Measurements from ENCODE around the gene SCCPDH. TPM values are rescaled to one million over a fixed set of nuclear protein-coding genes. Genes with fewer than 3 reads are reported as not detected.
A peak's percentile ranks its signal among the peaks of the same experiment; 100 is the strongest.

SCCPDH gene
- total and polyA plus RNA-seq, 2 of the 13 experiments (the other 11 are each of a cell fraction or from before 2014, with no cell fraction given): 36.7 to 62.3 TPM

DNA sequence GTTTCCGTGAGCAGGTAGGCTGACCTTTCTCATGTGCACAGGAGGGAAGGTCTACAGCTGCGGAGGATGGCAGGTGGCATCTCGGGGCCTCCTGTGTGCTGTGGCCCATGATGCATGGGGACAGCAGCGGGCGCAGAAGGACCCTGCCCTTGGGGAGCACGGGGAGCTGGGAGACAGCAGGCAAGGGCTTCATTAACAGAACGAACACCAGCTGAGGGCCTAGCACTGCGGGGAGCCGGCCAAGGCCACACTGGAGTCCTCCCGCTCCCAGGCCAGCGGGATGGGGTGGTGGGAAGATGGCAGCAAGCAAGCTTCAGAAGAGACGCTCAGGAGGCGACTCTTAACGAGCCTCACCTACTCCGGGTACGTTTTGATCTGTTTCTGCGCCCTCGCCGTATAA, 66.6 kb downstream of the SCCPDH start:
- no peaks in the 10 kb centered on the region for H3K79me2 ChIP-seq (ENCODE audit: insufficient read depth, low read length)
- POLR2A ChIA-PET: no interaction called here
- 90% methylated on average over 18 of the region's 19 CpGs for WGBS (ENCODE audit: low lambda C conversion rate)
- peaks cover 29% of the 10 kb centered on the region for H3K4me1 ChIP-seq (ENCODE audit: insufficient read depth, low read length)
- TF ChIP-seq ZNF263 (CRISPR knock-in tag; IDR thresholded peaks at IDR 0.05): peak; percentile 84
- TF ChIP-seq SCMH1 (CRISPR knock-in tag; IDR thresholded peaks at IDR 0.05; ENCODE audit: borderline replicate concordance): no peak
- no peak overlapping the region for H3K4me3 ChIP-seq (replicated peaks in 1 of 3; ENCODE audit: insufficient read depth in 1 of 3, low read depth in 2 of 3, low read length in 3 of 3)
- intact Hi-C loops (cut with micrococcal nuclease; ENCODE audit: unreplicated experiment) (no loop called here), in situ Hi-C loops (cut with HindIII; ENCODE audit: extremely low pct_ligation_motif_present, low pct_unique_long_range_greater_than_20kb) (no loop called here)
- no peaks in the 10 kb centered on the region for H3K36me3 ChIP-seq (replicated peaks in 1 of 2; ENCODE audit: control insufficient read depth in 1 of 2, insufficient read depth in 2 of 2, low read length in 2 of 2)
- CTCF ChIA-PET (ENCODE audit: low intra/inter-chr PET ratio, low total read pairs): no interaction called here
- H3K9ac ChIP-seq (ENCODE audit: insufficient read depth, low read depth, low read length): no peak overlapping the region
- no TSS peak for BruUV-seq (replicated peaks)
- peaks cover 1% of the 10 kb centered on the region; the same call in 1 of the 2 replicates for H3K9me3 ChIP-seq (ENCODE audit: low read length)
- DNase-seq (ENCODE audit: low spot score) (no peak), FAIRE-seq (no peak), ATAC-seq (no peak)
- H3K4me2 ChIP-seq (ENCODE audit: low read depth, low read length): no peak overlapping the region
- H2AFZ ChIP-seq (ENCODE audit: low read length): no peak overlapping the region
- peaks cover 1 to 17% of the 10 kb centered on the region in 2 experiments; a peak in 3 of 5 replicates for H3K27me3 ChIP-seq (ENCODE audit: control insufficient read depth in 1 of 2, insufficient read depth in 2 of 2, low read length in 2 of 2)
- H4K20me1 ChIP-seq (ENCODE audit: insufficient read depth, low read length): no peaks in the 10 kb centered on the region
- H3K27ac ChIP-seq (ENCODE audit: extremely low read length, insufficient read depth, low read length): no peak overlapping the region

GRCh38 chr1:246791303-246791918, 67.2 kb downstream of the SCCPDH start:
- ChIA-PET CTCF (ENCODE audit: low intra/inter-chr PET ratio, low total read pairs) (interaction anchor here (0.6 kb wide), 1 partner anchor 10 kb away, joined by 3 read pairs; no protein-coding TSS in a partner anchor), POLR2A (no interaction called here)
- H4K20me1 ChIP-seq (ENCODE audit: insufficient read depth, low read length): no peaks in the 10 kb centered on the region
- BruUV-seq (replicated peaks): no TSS peak
- no peak overlapping the region for H3K4me3 ChIP-seq (replicated peaks in 1 of 3; ENCODE audit: insufficient read depth in 1 of 3, low read depth in 2 of 3, low read length in 3 of 3)
- no peak overlapping the region for H3K9ac ChIP-seq (ENCODE audit: insufficient read depth, low read depth, low read length)
- H3K4me1 ChIP-seq (ENCODE audit: insufficient read depth, low read length): peaks cover 29% of the 10 kb centered on the region
- peaks cover 1 to 23% of the 10 kb centered on the region in 2 experiments; a peak in 3 of 5 replicates for H3K27me3 ChIP-seq (ENCODE audit: control insufficient read depth in 1 of 2, insufficient read depth in 2 of 2, low read length in 2 of 2)
- 92% methylated on average over 14 of the region's 17 CpGs for WGBS (ENCODE audit: low lambda C conversion rate)
- H3K36me3 ChIP-seq (replicated peaks in 1 of 2; ENCODE audit: control insufficient read depth in 1 of 2, insufficient read depth in 2 of 2, low read length in 2 of 2): no peaks in the 10 kb centered on the region
- TF ChIP-seq NCOR1 (IDR thresholded peaks at IDR 0.05; ENCODE audit: borderline replicate concordance, low read length) (no peak), ZXDC (CRISPR knock-in tag; IDR thresholded peaks at IDR 0.05) (peak; percentile 92)
- ATAC-seq (peak; percentile 8), FAIRE-seq (no peak), DNase-seq (ENCODE audit: low spot score) (no peak)
- H3K9me3 ChIP-seq (ENCODE audit: low read length): no peaks in the 10 kb centered on the region
- no peaks in the 10 kb centered on the region for H3K79me2 ChIP-seq (ENCODE audit: insufficient read depth, low read length)
- intact Hi-C loops (cut with micrococcal nuclease; ENCODE audit: unreplicated experiment): no loop called here
- H3K27ac ChIP-seq (ENCODE audit: extremely low read length, insufficient read depth, low read length): no peak overlapping the region
- no peak overlapping the region for H3K4me2 ChIP-seq (ENCODE audit: low read depth, low read length)
- in situ Hi-C loops (cut with HindIII; ENCODE audit: extremely low pct_ligation_motif_present, low pct_unique_long_range_greater_than_20kb): no loop called here
- no peak overlapping the region for H2AFZ ChIP-seq (ENCODE audit: low read length)

All from HepG2 (cell line).